ENCODE data around the gene SECISBP2. TPM values are rescaled to one million over a fixed set of nuclear protein-coding genes. Genes with fewer than 3 reads are reported as not detected.

The SECISBP2 gene
- polyA plus RNA-seq, 1 of the 3 experiments (the other 2 are of a cell fraction): 21.2 TPM

DNA sequence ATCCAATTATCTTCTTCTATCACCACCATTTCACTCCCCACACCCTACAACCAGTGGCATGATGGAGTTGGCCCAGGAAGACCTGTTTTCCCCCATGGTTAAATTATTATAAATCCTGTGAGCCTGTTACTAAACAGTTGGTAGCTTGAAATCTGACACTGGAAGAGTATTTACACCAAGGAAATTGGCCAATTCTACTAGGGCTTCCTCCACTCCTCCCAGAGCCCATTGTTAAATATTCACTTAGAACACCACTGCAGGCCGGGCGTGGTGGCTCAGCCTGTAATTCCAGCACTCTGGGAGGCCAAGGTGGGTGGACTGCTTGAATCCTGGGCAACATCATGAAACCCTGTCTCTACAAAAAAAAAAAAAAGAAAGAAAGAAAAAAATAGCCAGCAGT is 39.7 kb upstream of the SECISBP2 start:
- Histone ChIP-seq H3K4me1 (ENCODE audit: control insufficient read depth in 1 of 2, insufficient read depth in 2 of 2, low read depth in 1 of 2, low read length in 1 of 2) (no peaks in the 10 kb centered on the region), H2AFZ (ENCODE audit: low read depth) (no peak overlapping the region), H3K9ac (no peak overlapping the region), H3K9me3 (no peaks in the 10 kb centered on the region), H3K27me3 (ENCODE audit: insufficient read depth) (no peaks in the 10 kb centered on the region), H3K4me2 (no peak overlapping the region), H3F3A (replicated peaks; ENCODE audit: insufficient read depth) (no peaks in the 10 kb centered on the region), H3K27ac (ENCODE audit: low read depth in 2 of 2, low read length in 1 of 2) (no peak overlapping the region), H3K9me2 (no peaks in the 10 kb centered on the region), H3K79me2 (ENCODE audit: insufficient read depth) (no peaks in the 10 kb centered on the region), H4K20me1 (ENCODE audit: insufficient read depth) (no peaks in the 10 kb centered on the region), H3K36me3 (replicated peaks in 1 of 2; ENCODE audit: control insufficient read depth in 1 of 2, insufficient read depth in 2 of 2, low read length in 1 of 2) (no peaks in the 10 kb centered on the region), H3K4me3 (ENCODE audit: low read depth in 2 of 2, low read length in 1 of 2) (no peak overlapping the region)
- ChIA-PET CTCF (interaction anchor here (0.7 to 4.0 kb wide), 27 partner anchors 9 to 592 kb away, joined by 3 to 64 read pairs (median 4); partner anchors contain the start of gene SHC3), POLR2A (interaction anchor here (1.5 kb wide), 1 partner anchor 98 kb away, joined by 7 read pairs; no protein-coding TSS in a partner anchor)
- no peak for TF ChIP-seq POLR2AphosphoS5 (IDR thresholded peaks at IDR 0.05; ENCODE audit: low read depth, low read length)
- TF ChIP-seq, protein P1, sequence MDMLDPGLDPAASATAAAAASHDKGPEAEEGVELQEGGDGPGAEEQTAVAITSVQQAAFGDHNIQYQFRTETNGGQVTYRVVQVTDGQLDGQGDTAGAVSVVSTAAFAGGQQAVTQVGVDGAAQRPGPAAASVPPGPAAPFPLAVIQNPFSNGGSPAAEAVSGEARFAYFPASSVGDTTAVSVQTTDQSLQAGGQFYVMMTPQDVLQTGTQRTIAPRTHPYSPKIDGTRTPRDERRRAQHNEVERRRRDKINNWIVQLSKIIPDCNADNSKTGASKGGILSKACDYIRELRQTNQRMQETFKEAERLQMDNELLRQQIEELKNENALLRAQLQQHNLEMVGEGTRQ (IDR thresholded peaks at IDR 0.05; ENCODE audit: borderline replicate concordance, low read depth, low read length): no peak
- no peak for TF ChIP-seq SIN3A (IDR thresholded peaks at IDR 0.05; ENCODE audit: borderline replicate concordance, low read depth, low read length)
- no peak for TF ChIP-seq MXI1 (IDR thresholded peaks at IDR 0.05; ENCODE audit: low read depth, low read length)
- no peak for TF ChIP-seq SMC3 (IDR thresholded peaks at IDR 0.05; ENCODE audit: low read depth, low read length)
- no peak for TF ChIP-seq RFX5 (IDR thresholded peaks at IDR 0.05; ENCODE audit: low read length)
- TF ChIP-seq TAF1 (IDR thresholded peaks at IDR 0.05; ENCODE audit: borderline replicate concordance, low read depth, low read length): no peak
- no peak for TF ChIP-seq GABPA (IDR thresholded peaks at IDR 0.05; ENCODE audit: low read depth)
- no peak for TF ChIP-seq JUND (IDR thresholded peaks at IDR 0.05)
- TF ChIP-seq, protein P2, sequence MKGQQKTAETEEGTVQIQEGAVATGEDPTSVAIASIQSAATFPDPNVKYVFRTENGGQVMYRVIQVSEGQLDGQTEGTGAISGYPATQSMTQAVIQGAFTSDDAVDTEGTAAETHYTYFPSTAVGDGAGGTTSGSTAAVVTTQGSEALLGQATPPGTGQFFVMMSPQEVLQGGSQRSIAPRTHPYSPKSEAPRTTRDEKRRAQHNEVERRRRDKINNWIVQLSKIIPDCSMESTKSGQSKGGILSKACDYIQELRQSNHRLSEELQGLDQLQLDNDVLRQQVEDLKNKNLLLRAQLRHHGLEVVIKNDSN (IDR thresholded peaks at IDR 0.05; ENCODE audit: borderline replicate concordance, low read depth): no peak
- 100% methylated on average over 2 of the region's 2 CpGs for WGBS (ENCODE audit: low lambda C conversion rate)
- no peak for DNase-seq

DNA sequence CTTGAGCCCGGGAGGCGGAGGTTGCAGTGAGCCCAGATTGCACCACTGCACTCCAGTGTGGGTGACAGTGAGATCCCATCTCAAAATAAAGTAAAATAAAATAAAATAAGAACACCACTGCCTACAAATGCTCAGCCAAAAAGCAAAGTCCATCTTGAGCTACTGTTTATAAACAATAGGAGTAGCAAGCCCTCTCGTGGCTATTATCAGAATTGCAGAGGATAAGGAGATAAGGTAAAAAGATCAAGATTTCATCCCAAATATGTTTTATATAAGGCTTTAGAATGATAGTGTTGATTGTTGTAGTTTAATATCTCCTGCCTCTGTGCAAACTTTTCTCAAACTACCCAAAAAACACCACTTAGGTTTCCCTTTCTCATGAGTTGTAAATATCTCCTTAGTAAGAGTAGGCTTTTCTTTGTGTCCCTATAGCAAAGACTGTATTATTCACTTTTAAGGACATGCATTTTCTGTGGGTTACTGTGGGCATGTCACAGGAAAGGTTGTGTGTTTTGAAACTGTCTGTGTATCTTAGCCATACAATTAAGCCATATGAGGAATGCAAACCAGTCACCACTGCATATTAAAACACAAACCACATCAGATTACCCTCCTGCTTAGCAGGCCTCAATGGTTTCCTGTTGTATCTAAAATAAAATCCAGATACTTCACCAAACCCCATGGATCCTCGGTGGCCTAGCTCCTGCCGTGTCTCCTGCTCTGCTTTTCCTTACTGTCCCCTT is 39.1 kb upstream of the SECISBP2 start:
- POLR2A ChIA-PET: interaction anchor here (1.5 kb wide), 1 partner anchor 99 kb away, joined by 7 read pairs; no protein-coding TSS in a partner anchor
- DNase-seq: peak; percentile 68
- TF ChIP-seq, protein P3, sequence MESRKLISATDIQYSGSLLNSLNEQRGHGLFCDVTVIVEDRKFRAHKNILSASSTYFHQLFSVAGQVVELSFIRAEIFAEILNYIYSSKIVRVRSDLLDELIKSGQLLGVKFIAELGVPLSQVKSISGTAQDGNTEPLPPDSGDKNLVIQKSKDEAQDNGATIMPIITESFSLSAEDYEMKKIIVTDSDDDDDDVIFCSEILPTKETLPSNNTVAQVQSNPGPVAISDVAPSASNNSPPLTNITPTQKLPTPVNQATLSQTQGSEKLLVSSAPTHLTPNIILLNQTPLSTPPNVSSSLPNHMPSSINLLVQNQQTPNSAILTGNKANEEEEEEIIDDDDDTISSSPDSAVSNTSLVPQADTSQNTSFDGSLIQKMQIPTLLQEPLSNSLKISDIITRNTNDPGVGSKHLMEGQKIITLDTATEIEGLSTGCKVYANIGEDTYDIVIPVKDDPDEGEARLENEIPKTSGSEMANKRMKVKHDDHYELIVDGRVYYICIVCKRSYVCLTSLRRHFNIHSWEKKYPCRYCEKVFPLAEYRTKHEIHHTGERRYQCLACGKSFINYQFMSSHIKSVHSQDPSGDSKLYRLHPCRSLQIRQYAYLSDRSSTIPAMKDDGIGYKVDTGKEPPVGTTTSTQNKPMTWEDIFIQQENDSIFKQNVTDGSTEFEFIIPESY (IDR thresholded peaks at IDR 0.05; ENCODE audit: borderline replicate concordance, low read depth): no peak
- TF ChIP-seq RXRA (IDR thresholded peaks at IDR 0.05; ENCODE audit: borderline replicate concordance, low read depth): no peak
- no peak for TF ChIP-seq FOXJ3 (CRISPR knock-in tag; IDR thresholded peaks at IDR 0.05)
- TF ChIP-seq NFIC (IDR thresholded peaks at IDR 0.05; ENCODE audit: borderline replicate concordance): no peak
- TF ChIP-seq YY1 (IDR thresholded peaks at IDR 0.05; ENCODE audit: low read depth): no peak
- no peak for TF ChIP-seq FOSL2 (IDR thresholded peaks at IDR 0.05; ENCODE audit: borderline replicate concordance, low read depth)
- TF ChIP-seq ELF1 (IDR thresholded peaks at IDR 0.05): no peak
- TF ChIP-seq, protein P1 (IDR thresholded peaks at IDR 0.05; ENCODE audit: borderline replicate concordance, low read depth, low read length): no peak
- TF ChIP-seq, protein P4, sequence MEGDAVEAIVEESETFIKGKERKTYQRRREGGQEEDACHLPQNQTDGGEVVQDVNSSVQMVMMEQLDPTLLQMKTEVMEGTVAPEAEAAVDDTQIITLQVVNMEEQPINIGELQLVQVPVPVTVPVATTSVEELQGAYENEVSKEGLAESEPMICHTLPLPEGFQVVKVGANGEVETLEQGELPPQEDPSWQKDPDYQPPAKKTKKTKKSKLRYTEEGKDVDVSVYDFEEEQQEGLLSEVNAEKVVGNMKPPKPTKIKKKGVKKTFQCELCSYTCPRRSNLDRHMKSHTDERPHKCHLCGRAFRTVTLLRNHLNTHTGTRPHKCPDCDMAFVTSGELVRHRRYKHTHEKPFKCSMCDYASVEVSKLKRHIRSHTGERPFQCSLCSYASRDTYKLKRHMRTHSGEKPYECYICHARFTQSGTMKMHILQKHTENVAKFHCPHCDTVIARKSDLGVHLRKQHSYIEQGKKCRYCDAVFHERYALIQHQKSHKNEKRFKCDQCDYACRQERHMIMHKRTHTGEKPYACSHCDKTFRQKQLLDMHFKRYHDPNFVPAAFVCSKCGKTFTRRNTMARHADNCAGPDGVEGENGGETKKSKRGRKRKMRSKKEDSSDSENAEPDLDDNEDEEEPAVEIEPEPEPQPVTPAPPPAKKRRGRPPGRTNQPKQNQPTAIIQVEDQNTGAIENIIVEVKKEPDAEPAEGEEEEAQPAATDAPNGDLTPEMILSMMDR (IDR thresholded peaks at IDR 0.05): peak; percentile 90
- TF ChIP-seq, protein P2 (IDR thresholded peaks at IDR 0.05; ENCODE audit: borderline replicate concordance, low read depth): no peak
- no peak for TF ChIP-seq SIN3A (IDR thresholded peaks at IDR 0.05; ENCODE audit: borderline replicate concordance, low read depth, low read length)
- TF ChIP-seq EZH2phosphoT487 (IDR thresholded peaks at IDR 0.05; ENCODE audit: borderline replicate concordance, low read depth): no peak

More for the DNA sequence above, 39.1 kb upstream of the SECISBP2 start:
- Histone ChIP-seq H3K27ac (ENCODE audit: low read depth in 2 of 2, low read length in 1 of 2) (no peak overlapping the region), H3F3A (replicated peaks; ENCODE audit: insufficient read depth) (no peaks in the 10 kb centered on the region), H3K9me2 (no peaks in the 10 kb centered on the region), H3K27me3 (ENCODE audit: insufficient read depth) (no peaks in the 10 kb centered on the region), H3K9me3 (no peaks in the 10 kb centered on the region), H3K4me3 (ENCODE audit: low read depth in 2 of 2, low read length in 1 of 2) (no peak overlapping the region), H3K79me2 (ENCODE audit: insufficient read depth) (no peaks in the 10 kb centered on the region), H3K4me2 (no peak overlapping the region), H3K9ac (no peak overlapping the region), H2AFZ (ENCODE audit: low read depth) (no peak overlapping the region), H3K36me3 (replicated peaks in 1 of 2; ENCODE audit: control insufficient read depth in 1 of 2, insufficient read depth in 2 of 2, low read length in 1 of 2) (no peaks in the 10 kb centered on the region), H4K20me1 (ENCODE audit: insufficient read depth) (no peaks in the 10 kb centered on the region), H3K4me1 (ENCODE audit: control insufficient read depth in 1 of 2, insufficient read depth in 2 of 2, low read depth in 1 of 2, low read length in 1 of 2) (no peaks in the 10 kb centered on the region)
- WGBS (ENCODE audit: low lambda C conversion rate): 43% methylated on average over 5 of the region's 5 CpGs
- CTCF ChIA-PET: interaction anchor here (0.6 to 4.0 kb wide), 29 partner anchors 9 to 903 kb away, joined by 3 to 64 read pairs (median 4); partner anchors contain the start of gene SHC3
